H1 (cell line): ENCODE measurements around the gene CEP70.

ENCODE experiments used
- ATF3 ChIP-seq: IDR thresholded peaks from 2 replicates; pipeline ENCODE4 v1.6.1; 2011; ENCODE audit warnings: low read depth, mild to moderate bottlenecking, low read length; ENCODE audit not compliant: insufficient read depth
- BACH1 ChIP-seq: IDR thresholded peaks from 2 replicates; pipeline ENCODE4 v1.6.1; 2012; ENCODE audit warnings: low read length, improper control_type of control experiment
- EZH2 ChIP-seq: fragments of 200-600 bp; sonication (generic); IDR thresholded peaks from 2 replicates; pipeline ENCODE4 v1.7.1; 2012; ENCODE audit warnings: low read depth, mild to moderate bottlenecking, moderate library complexity, low read length, inconsistent platforms; ENCODE audit not compliant: severe bottlenecking
- JUN ChIP-seq: IDR thresholded peaks from 2 replicates; pipeline ENCODE4 v1.6.1; 2011; ENCODE audit warnings: low read depth, mild to moderate bottlenecking, improper control_type of control experiment, low read length
- JUND ChIP-seq: IDR thresholded peaks from 2 replicates; pipeline ENCODE4 v1.6.1; 2011; ENCODE audit warnings: mild to moderate bottlenecking, improper control_type of control experiment, low read length
- KDM1A ChIP-seq: fragments of 200-600, 300-600 bp; sonication (generic); IDR thresholded peaks from 2 replicates; pipeline ENCODE4 v1.7.1; 2016; ENCODE audit warnings: mild to moderate bottlenecking, low read length, borderline replicate concordance
- POLR2A ChIP-seq, 2 experiments: IDR thresholded peaks; 1 replicate in 1 of 2; 2 replicates in 1 of 2; pipeline ENCODE4 v1.6.1; 2011; ENCODE audit warnings: low read depth in 2 of 2, low read length in 2 of 2, mild to moderate bottlenecking in 2 of 2; ENCODE audit errors: control extremely low read depth in 1 of 2
- POLR2AphosphoS5 ChIP-seq: IDR thresholded peaks from 2 replicates; pipeline ENCODE4 v1.6.1; 2011; ENCODE audit warnings: low read depth, low read length
- SIRT6 ChIP-seq: IDR thresholded peaks from one replicate; pipeline ENCODE4 v1.7.1; 2012; ENCODE audit warnings: low read length, inconsistent platforms
- TEAD4 ChIP-seq: IDR thresholded peaks from 2 replicates; pipeline ENCODE4 v1.6.1; 2012; ENCODE audit warnings: low read depth, low read length, inconsistent platforms, mixed read lengths
- USF2 ChIP-seq: IDR thresholded peaks from 2 replicates; pipeline ENCODE4 v1.6.1; 2011; ENCODE audit warnings: low read length, improper control_type of control experiment
- ZNF274 ChIP-seq: IDR thresholded peaks from 2 replicates; pipeline ENCODE4 v1.7.0; 2012; ENCODE audit warnings: low read length, borderline replicate concordance; ENCODE audit errors: extremely low read depth
- TF ChIP-seq, protein P1 (sequence below), 3 experiments: IDR thresholded peaks; 1 replicate in 2 of 3; 2 replicates in 1 of 3; pipeline versions ENCODE4 v1.5.1 to v1.6.1; 2011; ENCODE audit warnings: low read length in 3 of 3, mild to moderate bottlenecking in 3 of 3, inconsistent platforms in 2 of 3, low read depth in 1 of 3, moderate library complexity in 1 of 3; ENCODE audit not compliant: insufficient read depth in 1 of 3; ENCODE audit errors: control extremely low read depth in 1 of 3
- TF ChIP-seq, protein P2 (sequence below): IDR thresholded peaks from 2 replicates; pipeline ENCODE4 v1.6.1; 2012; ENCODE audit warnings: inconsistent platforms

- TF ChIP-seq JUN (no peak), JUND (no peak), ATF3 (no peak), KDM1A (no peak), BACH1 (no peak), TEAD4 (no peak), ZNF274 (no peak), USF2 (no peak), SIRT6 (no peak), POLR2A (IDR thresholded peaks at IDR 0.05; ENCODE audit: control extremely low read depth in 1 of 2, low read depth in 2 of 2, low read length in 2 of 2) (no peak), POLR2AphosphoS5 (no peak), EZH2 (no peak)
- TF ChIP-seq, protein P1, sequence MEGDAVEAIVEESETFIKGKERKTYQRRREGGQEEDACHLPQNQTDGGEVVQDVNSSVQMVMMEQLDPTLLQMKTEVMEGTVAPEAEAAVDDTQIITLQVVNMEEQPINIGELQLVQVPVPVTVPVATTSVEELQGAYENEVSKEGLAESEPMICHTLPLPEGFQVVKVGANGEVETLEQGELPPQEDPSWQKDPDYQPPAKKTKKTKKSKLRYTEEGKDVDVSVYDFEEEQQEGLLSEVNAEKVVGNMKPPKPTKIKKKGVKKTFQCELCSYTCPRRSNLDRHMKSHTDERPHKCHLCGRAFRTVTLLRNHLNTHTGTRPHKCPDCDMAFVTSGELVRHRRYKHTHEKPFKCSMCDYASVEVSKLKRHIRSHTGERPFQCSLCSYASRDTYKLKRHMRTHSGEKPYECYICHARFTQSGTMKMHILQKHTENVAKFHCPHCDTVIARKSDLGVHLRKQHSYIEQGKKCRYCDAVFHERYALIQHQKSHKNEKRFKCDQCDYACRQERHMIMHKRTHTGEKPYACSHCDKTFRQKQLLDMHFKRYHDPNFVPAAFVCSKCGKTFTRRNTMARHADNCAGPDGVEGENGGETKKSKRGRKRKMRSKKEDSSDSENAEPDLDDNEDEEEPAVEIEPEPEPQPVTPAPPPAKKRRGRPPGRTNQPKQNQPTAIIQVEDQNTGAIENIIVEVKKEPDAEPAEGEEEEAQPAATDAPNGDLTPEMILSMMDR (IDR thresholded peaks at IDR 0.05; ENCODE audit: control extremely low read depth in 1 of 3, insufficient read depth in 1 of 3, low read depth in 1 of 3, low read length in 3 of 3) = no peak
- TF ChIP-seq, protein P2, sequence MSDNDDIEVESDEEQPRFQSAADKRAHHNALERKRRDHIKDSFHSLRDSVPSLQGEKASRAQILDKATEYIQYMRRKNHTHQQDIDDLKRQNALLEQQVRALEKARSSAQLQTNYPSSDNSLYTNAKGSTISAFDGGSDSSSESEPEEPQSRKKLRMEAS = no peak
These were observed 125.2 kb downstream of the CEP70 start for GRCh38 chr3:138468886-138469285.
